Nephron progenitor cell (in vitro differentiated cells): ENCODE results near the gene NCOA5.

ENCODE experiments used
- DNase-seq: peaks from one replicate; pipeline ENCODE4 v3.0.0; 2021
- H3K27ac Mint-ChIP-seq: 2 replicates; pipeline ENCODE4 v1.8.0; 2021; ENCODE audit warnings: mild to moderate bottlenecking, moderate library complexity, mixed read lengths
- H3K27me3 Mint-ChIP-seq: 2 replicates; pipeline ENCODE4 v1.8.0; 2021; ENCODE audit warnings: mild to moderate bottlenecking, low read depth, mixed read lengths; ENCODE audit not compliant: poor library complexity
- H3K36me3 Mint-ChIP-seq: 2 replicates; pipeline ENCODE4 v1.8.0; 2021; ENCODE audit warnings: low read depth, mixed read lengths
- H3K4me1 Mint-ChIP-seq: 2 replicates; pipeline ENCODE4 v1.8.0; 2021; ENCODE audit warnings: mixed read lengths
- H3K4me3 Mint-ChIP-seq: 2 replicates; pipeline ENCODE4 v1.8.0; 2021; ENCODE audit warnings: mild to moderate bottlenecking, moderate library complexity, mixed read lengths
- H3K9me3 Mint-ChIP-seq: 2 replicates; pipeline ENCODE4 v1.8.0; 2021; ENCODE audit warnings: mild to moderate bottlenecking, moderate library complexity, mixed read lengths
- TF ChIP-seq, protein P1 (sequence below): fragments of 200-600 bp; sonication (generic); IDR thresholded peaks from 2 replicates; pipeline ENCODE4 v1.5.0; 2021; ENCODE audit warnings: antibody characterized with exemption

The NCOA5 gene

DNA sequence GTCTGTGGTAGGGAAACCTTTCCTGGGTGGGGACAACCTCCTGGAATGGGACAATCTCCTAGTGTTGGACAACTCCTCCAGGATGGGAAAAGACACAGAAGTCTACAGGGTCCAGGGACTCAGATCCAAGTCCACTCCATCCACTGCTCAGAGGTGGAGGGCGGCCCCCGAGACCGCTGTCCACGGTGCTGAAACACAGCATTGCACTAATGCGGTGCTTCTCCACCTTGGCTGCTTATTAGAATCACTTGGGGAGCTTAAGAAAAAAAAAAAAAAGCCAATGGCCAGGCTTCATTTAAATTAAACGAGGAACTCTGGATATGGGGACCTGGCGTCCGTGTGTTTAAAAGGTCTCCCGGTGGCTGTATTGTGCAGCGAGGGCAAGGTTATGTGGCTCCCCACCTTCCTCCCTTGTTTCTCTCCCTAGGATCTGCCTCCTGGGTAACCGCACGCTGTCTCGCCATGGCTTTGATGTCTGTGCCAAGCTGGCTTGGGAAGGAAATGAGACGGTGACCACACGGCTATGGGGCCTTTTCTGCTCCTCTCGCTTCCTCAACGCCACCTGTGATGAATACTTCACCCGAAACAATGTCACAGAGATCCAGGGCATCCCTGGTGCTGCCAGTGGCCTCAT lies 48.7 kb downstream of the NCOA5 start:
- Mint-ChIP-seq H3K27ac (no peak overlapping the region), H3K36me3 (no peaks in the 10 kb centered on the region), H3K27me3 (peaks cover 92% of the 10 kb centered on the region), H3K4me3 (no peak overlapping the region), H3K4me1 (no peaks in the 10 kb centered on the region), H3K9me3 (no peaks in the 10 kb centered on the region)
- DNase-seq = peak; percentile 98
- TF ChIP-seq, protein P1, sequence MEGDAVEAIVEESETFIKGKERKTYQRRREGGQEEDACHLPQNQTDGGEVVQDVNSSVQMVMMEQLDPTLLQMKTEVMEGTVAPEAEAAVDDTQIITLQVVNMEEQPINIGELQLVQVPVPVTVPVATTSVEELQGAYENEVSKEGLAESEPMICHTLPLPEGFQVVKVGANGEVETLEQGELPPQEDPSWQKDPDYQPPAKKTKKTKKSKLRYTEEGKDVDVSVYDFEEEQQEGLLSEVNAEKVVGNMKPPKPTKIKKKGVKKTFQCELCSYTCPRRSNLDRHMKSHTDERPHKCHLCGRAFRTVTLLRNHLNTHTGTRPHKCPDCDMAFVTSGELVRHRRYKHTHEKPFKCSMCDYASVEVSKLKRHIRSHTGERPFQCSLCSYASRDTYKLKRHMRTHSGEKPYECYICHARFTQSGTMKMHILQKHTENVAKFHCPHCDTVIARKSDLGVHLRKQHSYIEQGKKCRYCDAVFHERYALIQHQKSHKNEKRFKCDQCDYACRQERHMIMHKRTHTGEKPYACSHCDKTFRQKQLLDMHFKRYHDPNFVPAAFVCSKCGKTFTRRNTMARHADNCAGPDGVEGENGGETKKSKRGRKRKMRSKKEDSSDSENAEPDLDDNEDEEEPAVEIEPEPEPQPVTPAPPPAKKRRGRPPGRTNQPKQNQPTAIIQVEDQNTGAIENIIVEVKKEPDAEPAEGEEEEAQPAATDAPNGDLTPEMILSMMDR = no peak

DNA sequence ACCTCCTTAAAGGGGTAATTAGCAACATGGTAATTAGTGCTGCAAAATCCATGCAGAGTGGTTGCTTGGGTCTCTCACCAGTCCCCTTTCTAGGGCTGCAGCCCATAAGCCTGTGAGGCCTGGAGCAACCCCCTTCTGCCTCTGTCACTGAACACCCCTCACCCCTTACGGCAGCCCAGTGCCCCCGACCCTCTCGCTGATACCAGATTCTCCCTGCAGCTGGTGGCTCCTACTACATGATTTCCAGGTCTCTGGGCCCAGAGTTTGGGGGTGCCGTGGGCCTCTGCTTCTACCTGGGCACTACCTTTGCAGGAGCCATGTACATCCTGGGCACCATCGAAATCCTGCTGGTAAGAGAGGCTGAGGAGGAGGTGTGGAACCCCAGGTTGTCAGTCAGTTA lies 52.7 kb downstream of the NCOA5 start:
- no peak for DNase-seq
- Mint-ChIP-seq H3K4me1 (no peaks in the 10 kb centered on the region), H3K27me3 (peaks cover 95% of the 10 kb centered on the region), H3K27ac (no peak overlapping the region), H3K36me3 (no peaks in the 10 kb centered on the region), H3K9me3 (no peaks in the 10 kb centered on the region), H3K4me3 (no peak overlapping the region)
- TF ChIP-seq, protein P1 = no peak

DNA sequence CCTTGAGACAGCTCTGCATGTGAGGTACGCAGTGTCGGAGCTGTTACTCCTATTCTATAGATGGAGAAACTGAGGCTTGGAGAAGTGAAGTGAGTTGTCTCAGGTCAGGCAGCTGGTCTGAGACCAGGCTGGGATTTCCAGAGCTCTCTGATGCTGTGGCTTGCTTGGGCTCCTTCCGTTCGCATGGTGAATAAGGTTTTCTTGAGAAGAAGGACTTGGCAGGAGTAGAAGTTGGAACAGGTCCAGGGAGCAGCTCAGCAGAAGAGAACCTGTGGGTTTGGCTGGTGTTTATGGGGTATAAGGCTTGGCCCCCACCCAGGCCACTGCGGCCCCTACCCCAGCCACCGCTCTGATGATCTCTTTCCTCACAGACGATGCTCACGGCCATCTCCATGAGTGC lies 53.4 kb downstream of the NCOA5 start:
- TF ChIP-seq, protein P1 = no peak
- Mint-ChIP-seq H3K27me3 (peaks cover 95% of the 10 kb centered on the region), H3K4me1 (no peaks in the 10 kb centered on the region), H3K9me3 (no peaks in the 10 kb centered on the region), H3K27ac (no peak overlapping the region), H3K36me3 (no peaks in the 10 kb centered on the region), H3K4me3 (no peak overlapping the region)
- DNase-seq = no peak

DNA sequence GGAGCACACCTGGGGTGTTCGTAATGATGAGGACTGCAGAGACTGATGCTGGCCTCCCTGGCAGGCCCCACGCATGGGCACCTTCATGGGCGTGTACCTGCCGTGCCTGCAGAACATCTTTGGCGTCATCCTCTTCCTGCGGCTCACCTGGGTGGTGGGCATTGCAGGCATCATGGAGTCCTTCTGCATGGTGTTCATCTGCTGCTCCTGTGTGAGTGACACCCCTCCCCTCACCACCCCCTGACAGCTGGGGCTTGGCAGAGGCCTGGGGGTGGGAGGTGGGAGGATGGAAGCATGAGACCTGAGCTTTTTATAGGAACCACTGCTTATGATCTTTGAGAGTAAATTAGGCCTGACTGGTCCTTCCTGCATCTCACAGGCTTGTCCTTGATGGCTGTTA lies 54.0 kb downstream of the NCOA5 start:
- H3K4me1 Mint-ChIP-seq = no peaks in the 10 kb centered on the region
- TF ChIP-seq, protein P1 = no peak
- H3K4me3 Mint-ChIP-seq = no peak overlapping the region
- DNase-seq = no peak
- H3K27ac Mint-ChIP-seq = no peak overlapping the region
- peaks cover 95% of the 10 kb centered on the region for H3K27me3 Mint-ChIP-seq
- H3K36me3 Mint-ChIP-seq = no peaks in the 10 kb centered on the region
- H3K9me3 Mint-ChIP-seq = no peaks in the 10 kb centered on the region

DNA sequence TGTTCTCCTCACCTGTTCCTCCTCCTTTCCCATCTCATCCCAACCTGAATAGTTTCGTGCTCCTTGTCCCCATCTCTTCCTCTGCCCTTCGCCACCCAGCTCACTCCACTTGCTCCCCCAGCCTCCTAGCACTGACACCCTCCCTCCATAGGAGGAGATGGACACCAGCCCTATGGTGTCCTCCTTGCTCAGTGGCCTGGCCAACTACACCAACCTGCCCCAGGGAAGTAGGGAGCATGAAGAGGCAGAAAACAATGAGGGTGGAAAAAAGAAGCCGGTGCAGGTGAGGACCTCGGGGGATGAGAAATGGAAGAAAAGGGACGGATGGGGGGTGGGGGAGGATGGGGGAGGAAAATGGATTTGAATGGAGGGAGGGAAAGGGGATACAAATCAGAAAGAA lies 54.5 kb downstream of the NCOA5 start:
- H3K4me3 Mint-ChIP-seq = no peak overlapping the region
- no peak for DNase-seq
- H3K36me3 Mint-ChIP-seq = no peaks in the 10 kb centered on the region
- TF ChIP-seq, protein P1 = no peak
- no peaks in the 10 kb centered on the region for H3K9me3 Mint-ChIP-seq
- peaks cover 97% of the 10 kb centered on the region for H3K27me3 Mint-ChIP-seq
- no peaks in the 10 kb centered on the region for H3K4me1 Mint-ChIP-seq
- H3K27ac Mint-ChIP-seq = no peak overlapping the region

DNA sequence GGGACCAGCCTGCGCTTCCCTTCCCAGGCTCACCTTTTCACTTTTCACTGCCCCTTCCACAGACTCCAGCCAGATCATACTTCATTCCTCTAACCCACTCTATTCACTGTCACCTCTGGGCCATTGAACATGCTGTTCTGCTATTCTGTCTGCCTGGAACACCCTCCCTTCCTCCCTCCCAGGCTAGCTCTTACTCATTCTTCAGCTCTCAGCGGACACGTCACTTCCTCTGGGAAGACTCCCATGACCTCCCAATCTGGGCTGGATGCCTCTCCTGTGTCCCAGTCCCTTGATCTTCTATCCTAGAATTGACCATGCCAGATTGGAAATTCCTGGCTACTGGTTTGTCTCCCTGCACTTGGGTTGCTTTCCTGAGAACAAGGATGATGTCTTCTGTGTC lies 55.7 kb downstream of the NCOA5 start:
- H3K27ac Mint-ChIP-seq = no peak overlapping the region
- H3K4me3 Mint-ChIP-seq = no peak overlapping the region
- no peaks in the 10 kb centered on the region for H3K9me3 Mint-ChIP-seq

More for the DNA sequence above, 55.7 kb downstream of the NCOA5 start:
- peaks cover 100% of the 10 kb centered on the region for H3K27me3 Mint-ChIP-seq
- H3K36me3 Mint-ChIP-seq = no peaks in the 10 kb centered on the region
- H3K4me1 Mint-ChIP-seq = peaks cover 4% of the 10 kb centered on the region
- TF ChIP-seq, protein P1 = no peak
- DNase-seq = no peak
